NCI-H2196 (cell line): ENCODE measurements around the gene HOXB1.
"Not testable (repeated sequence)": the region's sequence is repeated elsewhere in the genome, so short reads cannot be mapped to it uniquely, and the experiment has no call there.

ENCODE experiments used
- DNase-seq: peaks from one replicate; lab custom pipeline; 2025; ENCODE audit not compliant: unreplicated experiment; lab: John Stamatoyannopoulos, UW

The HOXB1 gene

DNA sequence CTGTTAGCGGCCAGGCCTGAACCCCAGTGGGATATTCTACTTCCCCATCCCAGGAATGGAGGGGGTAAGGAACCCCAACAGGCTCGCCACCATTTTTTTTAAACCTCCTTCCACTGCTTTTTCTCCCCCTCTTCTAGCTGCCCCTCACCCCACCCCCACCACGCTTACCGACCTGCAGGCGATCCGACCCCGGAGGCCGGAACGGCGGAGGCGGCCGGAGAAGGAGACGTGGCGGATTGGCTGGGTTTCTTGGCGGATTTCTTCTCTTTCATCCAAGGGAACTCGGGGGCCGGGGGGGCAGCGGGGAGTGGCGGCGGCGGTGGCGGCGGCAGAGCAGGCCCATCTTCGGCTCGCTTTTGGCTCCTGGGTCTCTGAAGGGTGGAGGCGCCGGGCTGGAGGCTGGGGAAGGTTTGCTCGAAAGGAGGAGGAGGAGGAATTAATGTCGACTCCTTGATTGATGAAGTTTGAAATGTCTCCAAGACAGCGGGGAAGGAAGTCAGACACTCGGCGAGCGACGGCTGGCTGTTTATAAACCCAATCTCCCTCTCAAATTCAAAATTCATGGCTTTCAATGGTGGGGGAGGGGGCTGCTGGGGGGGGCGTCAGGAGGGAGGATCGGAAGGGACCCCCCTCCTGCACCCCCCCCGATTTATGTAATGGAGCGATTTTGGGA, 13.7 kb upstream of the HOXB1 start:
- no peak for DNase-seq

DNA sequence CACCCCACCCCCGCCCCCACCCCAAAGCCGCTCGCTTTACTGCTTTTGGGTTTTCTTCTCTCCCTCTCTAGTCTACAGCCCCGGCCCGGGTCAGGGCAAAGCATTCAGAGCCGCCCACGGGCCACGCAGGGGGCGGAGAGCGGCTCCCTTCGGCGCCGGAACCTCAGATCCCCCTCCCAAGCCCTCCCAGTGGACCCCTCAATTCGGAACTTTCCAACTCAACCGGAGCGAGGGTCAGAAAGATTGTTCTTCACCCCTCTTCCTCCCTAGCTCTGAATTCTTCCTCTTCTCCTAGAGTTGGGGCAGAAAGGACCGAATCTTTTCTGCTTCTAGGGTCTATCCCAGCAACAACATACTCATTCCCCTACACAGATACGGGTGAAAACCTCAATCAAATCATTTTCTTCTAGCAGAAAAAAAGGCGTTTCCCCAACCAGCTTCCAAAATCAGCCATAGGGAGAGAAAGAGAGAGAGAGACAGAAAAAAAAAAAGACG, 13.1 kb upstream of the HOXB1 start:
- no peak for DNase-seq

- DNase-seq, result peak; percentile 45
Observed at GRCh38 chr17:48543107-48543853, 12.5 kb upstream of the HOXB1 start.

DNA sequence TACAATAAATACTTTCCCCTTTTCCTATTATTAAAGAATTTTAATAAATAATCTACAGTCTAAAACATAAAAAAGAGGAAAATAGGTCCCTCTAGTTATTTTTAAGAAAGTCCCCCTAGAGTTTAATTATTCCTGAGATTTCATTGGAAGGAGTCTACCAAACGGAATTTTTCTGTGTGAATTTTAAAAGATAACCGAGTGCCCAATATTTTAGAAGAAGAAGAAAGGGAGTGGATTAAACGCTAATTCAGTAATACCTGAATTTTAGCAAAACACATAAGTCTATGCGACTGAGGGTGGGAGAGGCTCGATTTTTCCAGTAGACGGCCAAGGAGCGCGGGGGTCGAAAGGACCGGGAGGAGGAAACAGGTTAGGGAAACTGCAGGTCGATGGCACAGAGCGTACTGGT, 11.9 kb upstream of the HOXB1 start:
- DNase-seq, result no peak

GRCh38 chr17:48542114-48542656, 11.4 kb upstream of the HOXB1 start:
- no peak for DNase-seq

DNA sequence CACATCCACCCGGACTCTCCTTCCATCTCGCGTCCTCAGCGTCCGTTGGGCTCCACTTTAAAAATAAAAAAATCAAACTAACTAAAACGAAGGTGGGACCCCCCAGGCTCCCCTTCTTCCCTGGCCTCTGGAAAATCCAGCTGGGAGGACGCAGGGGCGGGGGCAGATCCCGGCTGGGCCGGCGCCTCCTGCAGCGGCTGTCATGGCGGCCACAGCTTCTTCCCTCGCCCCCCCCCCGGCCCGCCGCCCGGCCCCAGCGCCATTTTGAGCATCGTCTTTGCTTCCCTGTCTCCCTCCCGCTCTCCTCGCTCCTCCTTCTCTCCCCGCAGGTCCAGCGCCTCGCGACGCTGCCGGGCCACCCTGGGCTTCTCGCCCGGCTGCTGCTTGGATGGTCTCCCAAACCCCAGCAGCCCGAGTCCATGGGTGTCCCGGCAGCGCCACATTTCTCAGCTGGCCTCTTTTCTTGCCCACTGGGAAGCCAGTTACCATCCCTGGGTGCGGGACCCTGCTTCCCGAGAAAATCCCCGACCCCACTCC, 10.8 kb upstream of the HOXB1 start:
- DNase-seq, result no peak

DNA sequence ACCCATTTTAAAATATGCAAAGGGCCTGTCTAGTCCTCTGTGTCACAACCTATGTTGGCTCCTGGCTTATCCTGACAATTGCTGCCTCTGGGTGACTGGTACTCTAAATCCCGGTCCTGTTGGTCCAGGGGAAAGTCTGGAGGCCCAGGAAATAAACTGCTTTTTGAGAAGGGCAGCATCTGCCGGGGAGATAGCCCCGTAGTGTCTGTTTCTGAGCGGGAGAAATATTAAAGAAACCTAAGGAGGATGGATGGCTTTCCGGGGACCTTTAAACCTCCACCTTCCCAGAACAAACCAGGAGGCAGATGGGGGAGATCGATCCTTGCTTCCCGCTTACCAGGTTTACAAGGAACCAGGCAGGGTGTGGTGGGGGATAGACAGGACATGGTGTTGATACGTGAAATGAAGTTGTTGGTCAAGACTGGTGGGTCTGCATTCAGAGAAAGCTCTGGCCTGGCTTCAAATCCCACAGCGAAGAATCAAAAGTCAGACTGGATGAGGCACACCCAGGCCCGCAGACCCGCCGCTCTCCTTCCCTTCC, 10.3 kb upstream of the HOXB1 start:
- no peak for DNase-seq

- no peak for DNase-seq
Observed at GRCh38 chr17:48540213-48540612, 9.4 kb upstream of the HOXB1 start.

DNA sequence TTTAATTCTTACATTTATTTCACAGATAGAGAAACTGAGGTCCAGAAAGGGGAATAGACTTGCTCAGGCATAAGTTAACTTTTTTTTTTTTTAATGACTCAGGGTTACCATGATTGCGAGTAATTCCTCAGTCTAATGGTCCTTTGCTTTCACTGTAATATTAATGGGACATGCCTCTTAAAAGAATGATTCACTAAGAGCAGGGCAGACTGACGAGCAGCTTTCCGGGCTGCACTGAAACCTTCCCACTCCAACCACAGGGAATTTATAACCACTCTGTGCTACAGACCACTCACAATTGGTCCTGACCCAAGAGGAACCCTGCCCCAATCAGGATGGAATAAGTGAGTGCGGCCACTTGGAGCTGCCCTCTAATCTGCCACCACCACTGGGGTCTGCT, 8.4 kb upstream of the HOXB1 start:
- no peak for DNase-seq

GRCh38 chr17:48537316-48537715, 6.5 kb upstream of the HOXB1 start:
- no peak for DNase-seq

GRCh38 chr17:48535793-48536559, 5.2 kb upstream of the HOXB1 start:
- DNase-seq, result not testable (repeated sequence)

GRCh38 chr17:48532261-48532660, 1.4 kb upstream of the HOXB1 start:
- DNase-seq, result no peak

GRCh38 chr17:48530208-48530886, 464 bp downstream of the HOXB1 start:
- no peak for DNase-seq

DNA sequence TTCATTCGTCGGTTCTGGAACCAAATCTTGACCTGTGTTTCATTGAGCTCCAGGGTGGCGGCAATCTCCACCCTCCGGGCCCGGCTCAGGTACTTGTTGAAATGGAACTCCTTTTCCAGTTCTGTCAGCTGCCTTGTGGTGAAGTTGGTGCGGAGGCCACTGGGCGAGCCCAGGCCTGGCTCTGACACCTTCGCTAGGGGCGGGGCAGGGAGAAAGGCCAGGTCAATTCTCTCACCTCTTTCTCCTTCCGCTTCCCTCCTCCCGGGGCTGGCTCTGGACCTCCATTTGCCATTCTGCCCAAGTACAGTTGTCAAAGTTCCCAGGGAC, 1.2 kb downstream of the HOXB1 start:
- DNase-seq, result no peak

DNA sequence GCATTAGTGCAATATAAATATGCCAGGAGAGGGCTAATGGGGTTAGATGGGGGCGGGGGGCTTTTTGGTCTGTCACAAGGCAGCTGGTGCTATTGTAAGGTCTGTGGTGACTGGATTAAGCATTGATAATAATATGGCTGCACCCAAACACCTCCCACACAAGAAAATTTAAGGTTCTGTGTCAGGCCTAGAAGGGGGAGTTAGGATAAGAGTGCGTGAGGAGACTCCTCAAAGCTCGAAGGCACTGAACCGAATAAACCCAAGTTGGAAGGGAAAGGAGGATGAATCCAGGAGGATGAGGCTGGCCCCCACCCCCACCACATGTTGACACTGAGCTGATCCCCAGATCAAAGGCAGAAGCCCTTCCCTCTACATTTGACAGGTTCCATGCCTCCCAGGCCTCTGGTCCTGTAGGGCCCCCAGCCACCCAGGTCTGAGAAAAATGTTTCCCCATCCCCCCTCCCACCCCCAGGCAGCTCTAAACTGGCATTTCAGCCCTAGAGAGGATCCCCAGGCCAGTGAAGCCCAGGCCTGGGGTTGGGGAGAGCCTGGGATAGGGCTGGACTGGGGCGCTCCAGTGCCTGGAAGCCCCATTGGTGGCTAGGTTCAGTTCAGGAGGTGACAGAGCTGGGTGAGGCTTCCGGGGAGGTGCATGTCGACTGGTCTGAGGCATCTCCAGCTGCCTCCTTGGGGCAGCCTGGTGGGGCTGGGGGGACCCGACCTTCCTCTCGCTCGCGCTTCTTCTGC, 1.7 kb downstream of the HOXB1 start:
- no peak for DNase-seq

- no peak for DNase-seq
Observed at GRCh38 chr17:48528153-48528935, 2.5 kb downstream of the HOXB1 start.

GRCh38 chr17:48527547-48527932, 3.3 kb downstream of the HOXB1 start:
- DNase-seq, result no peak

GRCh38 chr17:48526608-48527546, 3.9 kb downstream of the HOXB1 start:
- DNase-seq, result no peak
